ENCODE measurements around the gene DEFB114. TPM values are rescaled to one million over a fixed set of nuclear protein-coding genes. Genes with fewer than 3 reads are reported as not detected.

The DEFB114 gene
- total RNA-seq = not detected

GRCh38 chr6:49964064-49964463, at the start of gene DEFB114:
TSS of gene DEFB114 (minus strand) at chr6:49964164. CDS start at chr6:49964105, 59 bp downstream.
- CTCF ChIA-PET = no interaction called here
- no peak for DNase-seq
- Mint-ChIP-seq H3K36me3 (ENCODE audit: low read depth) (no peaks in the 10 kb centered on the region), H3K9me3 (peaks cover 1% of the 10 kb centered on the region), H3K4me3 (no peak within 1 kb of the TSS), H3K27me3 (no peaks in the 10 kb centered on the region), H3K27ac (no peak within 1 kb of the TSS), H3K4me1 (no peaks in the 10 kb centered on the region)
- POLR2A ChIA-PET = no interaction called here

- Mint-ChIP-seq H3K27ac (no peak overlapping the region), H3K4me3 (no peak overlapping the region), H3K4me1 (no peaks in the 10 kb centered on the region), H3K36me3 (ENCODE audit: low read depth) (no peaks in the 10 kb centered on the region), H3K9me3 (no peaks in the 10 kb centered on the region), H3K27me3 (no peaks in the 10 kb centered on the region)
- CTCF ChIA-PET = no interaction called here
- DNase-seq = no peak
- POLR2A ChIA-PET = interaction anchor here (0.6 kb wide), 1 partner anchor 113 kb away, joined by 3 read pairs; no protein-coding TSS in a partner anchor
Measured at GRCh38 chr6:50007819-50008218, 43.9 kb upstream of the DEFB114 start.

- Mint-ChIP-seq H3K36me3 (ENCODE audit: low read depth) (no peaks in the 10 kb centered on the region), H3K4me3 (no peak overlapping the region), H3K27ac (no peak overlapping the region), H3K9me3 (no peaks in the 10 kb centered on the region), H3K4me1 (no peaks in the 10 kb centered on the region), H3K27me3 (no peaks in the 10 kb centered on the region)
- CTCF ChIA-PET = no interaction called here
- DNase-seq = no peak
- POLR2A ChIA-PET = no interaction called here
Measured at GRCh38 chr6:50003139-50003538, 39.2 kb upstream of the DEFB114 start.

GRCh38 chr6:49995278-49995677, 31.3 kb upstream of the DEFB114 start:
- H3K4me1 Mint-ChIP-seq = no peaks in the 10 kb centered on the region
- no peak overlapping the region for H3K27ac Mint-ChIP-seq
- no peak overlapping the region for H3K4me3 Mint-ChIP-seq
- CTCF ChIA-PET = no interaction called here
- POLR2A ChIA-PET = no interaction called here
- no peaks in the 10 kb centered on the region for H3K9me3 Mint-ChIP-seq
- no peaks in the 10 kb centered on the region for H3K36me3 Mint-ChIP-seq (ENCODE audit: low read depth)
- no peak for DNase-seq
- H3K27me3 Mint-ChIP-seq = no peaks in the 10 kb centered on the region

GRCh38 chr6:49988900-49989299, 24.9 kb upstream of the DEFB114 start:
- DNase-seq = no peak
- ChIA-PET CTCF (no interaction called here), POLR2A (no interaction called here)
- Mint-ChIP-seq H3K36me3 (ENCODE audit: low read depth) (no peaks in the 10 kb centered on the region), H3K4me3 (no peak overlapping the region), H3K4me1 (no peaks in the 10 kb centered on the region), H3K27me3 (no peaks in the 10 kb centered on the region), H3K9me3 (no peaks in the 10 kb centered on the region), H3K27ac (no peak overlapping the region)

GRCh38 chr6:49987749-49988148, 23.8 kb upstream of the DEFB114 start:
- Mint-ChIP-seq H3K4me3 (no peak overlapping the region), H3K27ac (no peak overlapping the region), H3K27me3 (no peaks in the 10 kb centered on the region), H3K9me3 (no peaks in the 10 kb centered on the region), H3K36me3 (ENCODE audit: low read depth) (no peaks in the 10 kb centered on the region), H3K4me1 (no peaks in the 10 kb centered on the region)
- POLR2A ChIA-PET = no interaction called here
- CTCF ChIA-PET = no interaction called here
- no peak for DNase-seq

GRCh38 chr6:49986551-49986950, 22.6 kb upstream of the DEFB114 start:
- H3K4me3 Mint-ChIP-seq = no peak overlapping the region
- POLR2A ChIA-PET = no interaction called here
- H3K9me3 Mint-ChIP-seq = no peaks in the 10 kb centered on the region
- no peaks in the 10 kb centered on the region for H3K27me3 Mint-ChIP-seq
- H3K27ac Mint-ChIP-seq = no peak overlapping the region
- H3K4me1 Mint-ChIP-seq = no peaks in the 10 kb centered on the region
- H3K36me3 Mint-ChIP-seq (ENCODE audit: low read depth) = no peaks in the 10 kb centered on the region
- CTCF ChIA-PET = no interaction called here
- no peak for DNase-seq

- ChIA-PET CTCF (no interaction called here), POLR2A (no interaction called here)
- H3K4me3 Mint-ChIP-seq = no peak overlapping the region
- peaks cover 13% of the 10 kb centered on the region for H3K4me1 Mint-ChIP-seq
- H3K9me3 Mint-ChIP-seq = no peaks in the 10 kb centered on the region
- H3K27me3 Mint-ChIP-seq = no peaks in the 10 kb centered on the region
- H3K27ac Mint-ChIP-seq = no peak overlapping the region
- DNase-seq = no peak
- no peaks in the 10 kb centered on the region for H3K36me3 Mint-ChIP-seq (ENCODE audit: low read depth)
Measured at GRCh38 chr6:49982046-49982445, 18.1 kb upstream of the DEFB114 start.

GRCh38 chr6:49980898-49981297, 16.9 kb upstream of the DEFB114 start:
- H3K9me3 Mint-ChIP-seq = no peaks in the 10 kb centered on the region
- no peaks in the 10 kb centered on the region for H3K27me3 Mint-ChIP-seq
- H3K4me3 Mint-ChIP-seq = no peak overlapping the region
- ChIA-PET POLR2A (no interaction called here), CTCF (no interaction called here)
- no peak for DNase-seq
- H3K36me3 Mint-ChIP-seq (ENCODE audit: low read depth) = no peaks in the 10 kb centered on the region
- peaks cover 13% of the 10 kb centered on the region for H3K4me1 Mint-ChIP-seq
- H3K27ac Mint-ChIP-seq = no peak overlapping the region

- ChIA-PET POLR2A (no interaction called here), CTCF (no interaction called here)
- DNase-seq = no peak
- H3K27ac Mint-ChIP-seq = no peak overlapping the region
- no peaks in the 10 kb centered on the region for H3K27me3 Mint-ChIP-seq
- no peak overlapping the region for H3K4me3 Mint-ChIP-seq
- H3K9me3 Mint-ChIP-seq = no peaks in the 10 kb centered on the region
- H3K4me1 Mint-ChIP-seq = peaks cover 13% of the 10 kb centered on the region
- H3K36me3 Mint-ChIP-seq (ENCODE audit: low read depth) = no peaks in the 10 kb centered on the region
Measured at GRCh38 chr6:49979584-49979983, 15.6 kb upstream of the DEFB114 start.

GRCh38 chr6:49978332-49979226, 14.6 kb upstream of the DEFB114 start:
- POLR2A ChIA-PET = no interaction called here
- Mint-ChIP-seq H3K4me3 (peak overlapping the region; percentile 65), H3K27ac (no peak overlapping the region), H3K36me3 (ENCODE audit: low read depth) (no peaks in the 10 kb centered on the region), H3K4me1 (peaks cover 13% of the 10 kb centered on the region), H3K9me3 (no peaks in the 10 kb centered on the region), H3K27me3 (no peaks in the 10 kb centered on the region)
- no peak for DNase-seq
- CTCF ChIA-PET = no interaction called here

- Mint-ChIP-seq H3K27me3 (no peaks in the 10 kb centered on the region), H3K27ac (no peak within 1 kb of the TSS), H3K36me3 (ENCODE audit: low read depth) (no peaks in the 10 kb centered on the region), H3K4me1 (no peaks in the 10 kb centered on the region), H3K9me3 (no peaks in the 10 kb centered on the region), H3K4me3 (no peak within 1 kb of the TSS)
- no peak for DNase-seq
- CTCF ChIA-PET = no interaction called here
- POLR2A ChIA-PET = no interaction called here
Measured at GRCh38 chr6:49969605-49970004, 5.6 kb upstream of the DEFB114 start, which contains the start of gene DEFB113. TSS of gene DEFB113 (minus strand) at chr6:49969625. CDS start at chr6:49969625, 0 bp downstream.

- ChIA-PET POLR2A (no interaction called here), CTCF (no interaction called here)
- Mint-ChIP-seq H3K27me3 (no peaks in the 10 kb centered on the region), H3K36me3 (ENCODE audit: low read depth) (no peaks in the 10 kb centered on the region), H3K4me3 (no peak overlapping the region), H3K9me3 (no peaks in the 10 kb centered on the region), H3K4me1 (no peaks in the 10 kb centered on the region), H3K27ac (no peak overlapping the region)
- no peak for DNase-seq
Measured at GRCh38 chr6:49966823-49967222, 2.9 kb upstream of the DEFB114 start.

GRCh38 chr6:49966334-49966733, 2.4 kb upstream of the DEFB114 start:
- H3K36me3 Mint-ChIP-seq (ENCODE audit: low read depth) = no peaks in the 10 kb centered on the region
- no peaks in the 10 kb centered on the region for H3K27me3 Mint-ChIP-seq
- POLR2A ChIA-PET = no interaction called here
- H3K4me3 Mint-ChIP-seq = no peak overlapping the region
- H3K9me3 Mint-ChIP-seq = no peaks in the 10 kb centered on the region
- H3K27ac Mint-ChIP-seq = no peak overlapping the region
- CTCF ChIA-PET = no interaction called here
- no peak for DNase-seq
- no peaks in the 10 kb centered on the region for H3K4me1 Mint-ChIP-seq

All from activated CD4-positive, alpha-beta T cell treated with anti-CD3 and anti-CD28 coated beads, Interleukin-2, amount 10 ng/mL, durations not matched to agents 7 days and 5 days (primary cell).